SK-N-SH (cell line): ENCODE results near the gene LRRN4CL. TPM values are rescaled to one million over a fixed set of nuclear protein-coding genes. Genes with fewer than 3 reads are reported as not detected.

Experiments used
- CTCF ChIP-seq: fragments of 200-600 bp; sonication (generic); IDR thresholded peaks from 2 replicates; pipeline ENCODE4 v1.6.1; 2017; ENCODE audit warnings: antibody characterized with exemption, mild to moderate bottlenecking, moderate library complexity
- FOXJ3 ChIP-seq: sonication (generic); formaldehyde crosslinking; IDR thresholded peaks from 2 replicates; pipeline ENCODE4 v1.5.1; 2020; ENCODE audit warnings: mild to moderate bottlenecking, missing genetic modification reagents
- GABPA ChIP-seq: IDR thresholded peaks from 2 replicates; pipeline ENCODE4 v1.4.0; 2012; ENCODE audit warnings: low read depth, mild to moderate bottlenecking
- JUND ChIP-seq: IDR thresholded peaks from 2 replicates; pipeline ENCODE4 v1.4.0; 2012
- MAX ChIP-seq: IDR thresholded peaks from 2 replicates; pipeline ENCODE4 v1.4.0; 2012; ENCODE audit warnings: low read depth
- MXI1 ChIP-seq: IDR thresholded peaks from 2 replicates; pipeline ENCODE4 v1.6.1; 2012; ENCODE audit warnings: mild to moderate bottlenecking, low read depth, low read length, improper control_type of control experiment
- PBX3 ChIP-seq: IDR thresholded peaks from 2 replicates; pipeline ENCODE4; 2012
- RAD21 ChIP-seq: IDR thresholded peaks from 2 replicates; pipeline ENCODE4 v1.6.1; 2012; ENCODE audit warnings: mild to moderate bottlenecking, low read length
- RCOR1 ChIP-seq: fragments of 150-350 bp; IDR thresholded peaks from 2 replicates; pipeline ENCODE4 v1.6.1; 2017; ENCODE audit warnings: antibody characterized with exemption, low read length
- REST ChIP-seq: IDR thresholded peaks from 2 replicates; pipeline ENCODE4 v1.6.1; 2012; ENCODE audit warnings: mild to moderate bottlenecking, low read depth, low read length, moderate library complexity
- RXRA ChIP-seq: IDR thresholded peaks from 2 replicates; pipeline ENCODE4 v1.4.0; 2012; ENCODE audit warnings: low read depth, mild to moderate bottlenecking, borderline replicate concordance
- TAF1 ChIP-seq: IDR thresholded peaks from 2 replicates; pipeline ENCODE4 v1.6.1; 2012; ENCODE audit warnings: low read depth, mild to moderate bottlenecking, low read length, moderate library complexity, borderline replicate concordance
- USF1 ChIP-seq: IDR thresholded peaks from 2 replicates; pipeline ENCODE4 v1.4.0; 2012; ENCODE audit warnings: low read depth, borderline replicate concordance
- YY1 ChIP-seq: IDR thresholded peaks from 2 replicates; pipeline ENCODE4 v1.4.0; 2012; ENCODE audit warnings: low read depth, mild to moderate bottlenecking
- polyA plus RNA-seq, 3 experiments: library from polyadenylated mRNA; depleted of rRNA; stranded (reverse); fragments of >200 nt; gene quantifications; 2 replicates each; pipeline ENCODE4 v1.2.3, GENCODE V29; 2012

Gene LRRN4CL
- polyA plus RNA-seq, 1 of the 3 experiments (the other 2 are of a cell fraction) = 0.08 TPM

GRCh38 chr11:62665075-62665598 is 24.2 kb downstream of the LRRN4CL start, which contains the start of the genes C11orf98 and CSKMT (continued):
- TF ChIP-seq PBX3 (peak; percentile 73), MXI1 (no peak; the same call in none of the 2 replicates), YY1 (peak; percentile 73; the same call in 1 of the 2 replicates), REST (peak; percentile 76), JUND (no peak), RAD21 (no peak), TAF1 (peak; percentile 98), CTCF (no peak), GABPA (peak; percentile 71), RXRA (no peak), RCOR1 (no peak), FOXJ3 (CRISPR knock-in tag) (no peak), USF1 (no peak), MAX (peak; percentile 78)
- TF ChIP-seq, all 33 proteins: peak for 13
